Measurements from ENCODE around the gene ANKRD60. TPM values are rescaled to one million over a fixed set of nuclear protein-coding genes. Genes with fewer than 3 reads are reported as not detected.

ANKRD60 gene
- total and polyA plus RNA-seq, 2 experiments from 2014 or later, result not detected

GRCh38 chr20:58208944-58209343 is 19.5 kb downstream of the ANKRD60 start:
- no peaks in the 10 kb centered on the region for H3K4me1 ChIP-seq (ENCODE audit: low read depth)
- TF ChIP-seq CTCF (IDR thresholded peaks at IDR 0.05; ENCODE audit: low read depth, low read length), result no peak
- no peak for DNase-seq (ENCODE audit: low read depth in 1 of 2, low spot score in 1 of 2)
- no peak overlapping the region for H3K4me3 ChIP-seq
- H3K9me3 ChIP-seq (ENCODE audit: low read depth), result no peaks in the 10 kb centered on the region
- H3K36me3 ChIP-seq, result no peaks in the 10 kb centered on the region
- no peak overlapping the region for H3K27ac ChIP-seq
- peaks cover 5% of the 10 kb centered on the region for H3K27me3 ChIP-seq

GRCh38 chr20:58205850-58206249 is 22.6 kb downstream of the ANKRD60 start:
- Histone ChIP-seq H3K27ac (no peak overlapping the region), H3K27me3 (peaks cover 19% of the 10 kb centered on the region), H3K4me1 (ENCODE audit: low read depth) (no peaks in the 10 kb centered on the region), H3K36me3 (no peaks in the 10 kb centered on the region), H3K4me3 (no peak overlapping the region), H3K9me3 (ENCODE audit: low read depth) (no peaks in the 10 kb centered on the region)
- no peak for DNase-seq (ENCODE audit: low read depth in 1 of 2, low spot score in 1 of 2)
- no peak for TF ChIP-seq CTCF (IDR thresholded peaks at IDR 0.05; ENCODE audit: low read depth, low read length)

- Histone ChIP-seq H3K36me3 (no peaks in the 10 kb centered on the region), H3K4me3 (no peak overlapping the region), H3K9me3 (ENCODE audit: low read depth) (no peaks in the 10 kb centered on the region), H3K4me1 (ENCODE audit: low read depth) (no peaks in the 10 kb centered on the region), H3K27me3 (peaks cover 19% of the 10 kb centered on the region), H3K27ac (no peak overlapping the region)
- no peak for TF ChIP-seq CTCF (IDR thresholded peaks at IDR 0.05; ENCODE audit: low read depth, low read length)
- no peak for DNase-seq (ENCODE audit: low read depth in 1 of 2, low spot score in 1 of 2)
Measured at GRCh38 chr20:58202044-58202443, 26.4 kb downstream of the ANKRD60 start.

GRCh38 chr20:58201616-58202015 is 26.8 kb downstream of the ANKRD60 start:
- Histone ChIP-seq H3K27ac (no peak overlapping the region), H3K27me3 (peaks cover 19% of the 10 kb centered on the region), H3K9me3 (ENCODE audit: low read depth) (no peaks in the 10 kb centered on the region), H3K4me3 (no peak overlapping the region), H3K4me1 (ENCODE audit: low read depth) (no peaks in the 10 kb centered on the region), H3K36me3 (no peaks in the 10 kb centered on the region)
- no peak for DNase-seq (ENCODE audit: low read depth in 1 of 2, low spot score in 1 of 2)
- no peak for TF ChIP-seq CTCF (IDR thresholded peaks at IDR 0.05; ENCODE audit: low read depth, low read length)

- TF ChIP-seq CTCF (IDR thresholded peaks at IDR 0.05; ENCODE audit: low read depth, low read length), result no peak
Measured at GRCh38 chr20:58199469-58199868, 29.0 kb downstream of the ANKRD60 start.

GRCh38 chr20:58198901-58199355 is 29.5 kb downstream of the ANKRD60 start:
- no peaks in the 10 kb centered on the region for H3K9me3 ChIP-seq (ENCODE audit: low read depth)
- no peak for TF ChIP-seq CTCF (IDR thresholded peaks at IDR 0.05; ENCODE audit: low read depth, low read length)
- H3K4me3 ChIP-seq, result no peak overlapping the region
- H3K4me1 ChIP-seq (ENCODE audit: low read depth), result no peaks in the 10 kb centered on the region
- H3K27me3 ChIP-seq, result peaks cover 14% of the 10 kb centered on the region
- no peak overlapping the region for H3K27ac ChIP-seq
- H3K36me3 ChIP-seq, result no peaks in the 10 kb centered on the region
- no peak for DNase-seq (ENCODE audit: low read depth in 1 of 2, low spot score in 1 of 2)

More at GRCh38 chr20:58199469-58199868, 29.0 kb downstream of the ANKRD60 start:
- Histone ChIP-seq H3K4me1 (ENCODE audit: low read depth) (no peaks in the 10 kb centered on the region), H3K36me3 (no peaks in the 10 kb centered on the region), H3K4me3 (no peak overlapping the region), H3K27ac (no peak overlapping the region), H3K27me3 (peaks cover 18% of the 10 kb centered on the region), H3K9me3 (ENCODE audit: low read depth) (no peaks in the 10 kb centered on the region)
- no peak for DNase-seq (ENCODE audit: low read depth in 1 of 2, low spot score in 1 of 2)
